ENCODE measurements around the gene DNASE1L2.

The DNASE1L2 gene

DNA sequence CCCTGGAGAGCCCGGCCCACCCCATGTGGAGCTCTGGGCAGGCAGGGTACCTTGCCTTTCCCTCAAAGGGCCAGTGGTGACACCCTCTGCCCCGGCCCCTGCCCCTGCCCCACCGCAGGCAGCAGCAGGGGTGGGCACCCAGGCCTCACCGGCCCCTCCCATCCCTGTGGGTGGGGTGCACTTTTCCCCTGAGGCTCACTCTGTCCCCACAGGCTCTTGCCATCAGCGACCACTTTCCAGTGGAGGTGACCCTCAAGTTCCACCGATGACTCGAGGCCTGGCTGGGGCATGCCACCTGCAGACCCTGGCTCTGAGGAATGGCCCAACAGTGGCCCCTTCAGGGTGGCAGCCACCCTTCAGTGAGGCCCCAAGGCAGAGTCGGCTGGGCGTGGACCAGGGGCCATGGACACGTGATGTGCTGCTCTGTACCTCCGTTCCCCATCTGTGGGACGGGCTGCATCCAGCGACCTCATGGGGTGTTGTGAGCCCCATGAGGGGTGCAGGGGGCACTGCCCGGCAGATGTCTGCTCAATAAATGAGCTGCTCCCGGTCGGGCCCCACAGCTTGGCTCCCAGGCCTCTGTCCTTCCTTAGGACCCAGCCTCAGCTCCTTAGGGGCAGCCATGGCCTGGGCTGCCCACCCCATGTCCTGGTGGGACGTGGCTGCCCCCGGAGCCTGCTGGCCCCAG is 2.0 kb downstream of the DNASE1L2 start (continued):
- TF ChIP-seq, protein P1, sequence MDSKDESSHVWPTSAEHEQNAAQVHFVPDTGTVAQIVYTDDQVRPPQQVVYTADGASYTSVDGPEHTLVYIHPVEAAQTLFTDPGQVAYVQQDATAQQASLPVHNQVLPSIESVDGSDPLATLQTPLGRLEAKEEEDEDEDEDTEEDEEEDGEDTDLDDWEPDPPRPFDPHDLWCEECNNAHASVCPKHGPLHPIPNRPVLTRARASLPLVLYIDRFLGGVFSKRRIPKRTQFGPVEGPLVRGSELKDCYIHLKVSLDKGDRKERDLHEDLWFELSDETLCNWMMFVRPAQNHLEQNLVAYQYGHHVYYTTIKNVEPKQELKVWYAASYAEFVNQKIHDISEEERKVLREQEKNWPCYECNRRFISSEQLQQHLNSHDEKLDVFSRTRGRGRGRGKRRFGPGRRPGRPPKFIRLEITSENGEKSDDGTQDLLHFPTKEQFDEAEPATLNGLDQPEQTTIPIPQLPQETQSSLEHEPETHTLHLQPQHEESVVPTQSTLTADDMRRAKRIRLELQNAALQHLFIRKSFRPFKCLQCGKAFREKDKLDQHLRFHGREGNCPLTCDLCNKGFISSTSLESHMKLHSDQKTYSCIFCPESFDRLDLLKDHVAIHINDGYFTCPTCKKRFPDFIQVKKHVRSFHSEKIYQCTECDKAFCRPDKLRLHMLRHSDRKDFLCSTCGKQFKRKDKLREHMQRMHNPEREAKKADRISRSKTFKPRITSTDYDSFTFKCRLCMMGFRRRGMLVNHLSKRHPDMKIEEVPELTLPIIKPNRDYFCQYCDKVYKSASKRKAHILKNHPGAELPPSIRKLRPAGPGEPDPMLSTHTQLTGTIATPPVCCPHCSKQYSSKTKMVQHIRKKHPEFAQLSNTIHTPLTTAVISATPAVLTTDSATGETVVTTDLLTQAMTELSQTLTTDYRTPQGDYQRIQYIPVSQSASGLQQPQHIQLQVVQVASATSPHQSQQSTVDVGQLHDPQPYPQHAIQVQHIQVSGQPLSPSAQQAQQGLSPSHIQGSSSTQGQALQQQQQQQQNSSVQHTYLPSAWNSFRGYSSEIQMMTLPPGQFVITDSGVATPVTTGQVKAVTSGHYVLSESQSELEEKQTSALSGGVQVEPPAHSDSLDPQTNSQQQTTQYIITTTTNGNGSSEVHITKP (tag by site-specific recombination; IDR thresholded peaks at IDR 0.05): 0 out of 2 replicates have a peak, but pooled peaks have one; percentile 23
- TF ChIP-seq, protein P2, sequence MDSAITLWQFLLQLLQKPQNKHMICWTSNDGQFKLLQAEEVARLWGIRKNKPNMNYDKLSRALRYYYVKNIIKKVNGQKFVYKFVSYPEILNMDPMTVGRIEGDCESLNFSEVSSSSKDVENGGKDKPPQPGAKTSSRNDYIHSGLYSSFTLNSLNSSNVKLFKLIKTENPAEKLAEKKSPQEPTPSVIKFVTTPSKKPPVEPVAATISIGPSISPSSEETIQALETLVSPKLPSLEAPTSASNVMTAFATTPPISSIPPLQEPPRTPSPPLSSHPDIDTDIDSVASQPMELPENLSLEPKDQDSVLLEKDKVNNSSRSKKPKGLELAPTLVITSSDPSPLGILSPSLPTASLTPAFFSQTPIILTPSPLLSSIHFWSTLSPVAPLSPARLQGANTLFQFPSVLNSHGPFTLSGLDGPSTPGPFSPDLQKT (IDR thresholded peaks at IDR 0.05; ENCODE audit: borderline replicate concordance, low read depth, low read length): no peak
- no peak for TF ChIP-seq ZNF529 (tag by site-specific recombination; IDR thresholded peaks at IDR 0.05; ENCODE audit: insufficient replicate concordance)

DNA sequence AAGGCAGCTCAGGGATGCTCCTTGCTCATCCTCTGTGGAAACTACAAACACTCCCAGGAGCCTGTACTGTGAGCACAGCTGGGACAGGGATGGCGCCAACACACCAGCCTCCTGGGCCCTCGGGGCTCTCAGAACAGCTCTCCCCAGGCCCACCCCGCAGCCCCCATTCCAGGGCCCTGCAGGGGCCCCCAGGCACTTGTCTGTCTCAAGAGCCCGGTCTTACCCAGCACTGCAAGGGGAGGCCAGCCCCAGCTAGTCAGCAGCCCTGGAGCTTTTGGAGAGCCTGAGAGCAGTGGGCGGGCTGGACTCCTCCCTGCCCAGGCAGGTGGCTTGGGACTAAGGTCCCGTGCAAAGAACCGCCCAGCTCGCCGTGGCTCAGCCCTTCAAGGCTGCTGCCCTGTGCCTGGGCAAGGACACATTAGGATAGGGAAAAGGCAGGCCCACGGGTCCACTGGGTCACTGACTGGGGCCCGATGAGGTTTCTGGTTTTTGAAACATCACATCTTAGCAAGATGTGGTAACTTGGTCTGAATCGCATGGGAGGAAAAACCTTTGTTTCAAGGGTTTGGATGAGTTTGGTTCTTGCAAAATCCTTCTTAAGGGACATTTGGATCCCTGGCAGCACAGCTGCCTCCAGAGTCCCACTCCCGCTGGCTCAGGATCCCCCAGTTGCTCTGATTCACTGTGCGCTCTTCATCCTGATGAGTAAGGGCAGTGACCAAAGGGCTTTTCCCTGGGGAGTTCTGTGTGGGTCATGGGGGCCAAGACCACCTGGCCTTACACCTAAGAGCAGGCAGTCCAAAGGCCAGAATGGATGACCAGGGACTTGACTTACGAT is 2.8 kb downstream of the DNASE1L2 start:
- POLR2A ChIA-PET: interaction anchor here (0.6 to 5.3 kb wide), 8 partner anchors 8 to 84 kb away, joined by 3 to 48 read pairs (median 6); partner anchors contain the start of genes ECI1, MLST8 and TRAF7
- peaks cover 4% of the 10 kb centered on the region; the same call in 1 of the 2 replicates for H3K4me1 ChIP-seq (ENCODE audit: control insufficient read depth, insufficient read depth, low read length)
- peaks cover 3 to 50% of the 10 kb centered on the region in 2 experiments; a peak in 2 of 3 replicates for H3K36me3 ChIP-seq (ENCODE audit: control insufficient read depth in 2 of 2, insufficient read depth in 1 of 2, low read length in 2 of 2)
- CTCF ChIA-PET: interaction anchor here (0.8 kb wide), 1 partner anchor 262 kb away, joined by 3 read pairs; no protein-coding TSS in a partner anchor
- no peaks in the 10 kb centered on the region for H3K9me3 ChIP-seq (ENCODE audit: control insufficient read depth, insufficient read depth, low read depth, low read length)
- H3K27ac ChIP-seq (ENCODE audit: extremely low read depth, low read depth, low read length): 0 out of 2 replicates have a peak overlapping the region, but pooled peaks have one; percentile 16
- H3K4me3 ChIP-seq (ENCODE audit: low read depth, low read length): no peak overlapping the region
- TF ChIP-seq ZNF626 (tag by site-specific recombination; IDR thresholded peaks at IDR 0.05) (no peak), ZNF394 (tag by site-specific recombination; IDR thresholded peaks at IDR 0.05; ENCODE audit: borderline replicate concordance) (no peak), ZNF521 (tag by site-specific recombination; IDR thresholded peaks at IDR 0.05) (no peak), ZNF211 (tag by site-specific recombination; IDR thresholded peaks at IDR 0.05; ENCODE audit: low read depth) (no peak), ZBTB20 (tag by site-specific recombination; IDR thresholded peaks at IDR 0.05) (no peak), ZNF214 (tag by site-specific recombination; IDR thresholded peaks at IDR 0.05; ENCODE audit: borderline replicate concordance) (no peak), ZNF404 (tag by site-specific recombination; IDR thresholded peaks at IDR 0.05) (no peak), ZXDB (tag by site-specific recombination; IDR thresholded peaks at IDR 0.05) (no peak), KLF8 (tag by site-specific recombination; IDR thresholded peaks at IDR 0.05) (no peak), ZNF571 (tag by site-specific recombination; IDR thresholded peaks at IDR 0.05) (no peak), MZF1 (tag by site-specific recombination; IDR thresholded peaks at IDR 0.05; ENCODE audit: borderline replicate concordance) (no peak), ZNF530 (tag by site-specific recombination; IDR thresholded peaks at IDR 0.05; ENCODE audit: low read depth) (no peak), ZNF221 (tag by site-specific recombination; IDR thresholded peaks at IDR 0.05; ENCODE audit: borderline replicate concordance) (no peak), SP3 (tag by site-specific recombination; IDR thresholded peaks at IDR 0.05) (peak; percentile 30; the same call in 1 of the 2 replicates), ZNF776 (tag by site-specific recombination; IDR thresholded peaks at IDR 0.05; ENCODE audit: borderline replicate concordance) (no peak), ZNF146 (tag by site-specific recombination; IDR thresholded peaks at IDR 0.05) (no peak), ZFHX2 (tag by site-specific recombination; conservative IDR thresholded peaks at IDR 0.05) (peak; percentile 49), SP2 (tag by site-specific recombination; IDR thresholded peaks at IDR 0.05) (peak; percentile 24; the same call in 1 of the 2 replicates), KLF1 (tag by site-specific recombination; IDR thresholded peaks at IDR 0.05) (peak; percentile 53)
- TF ChIP-seq, protein P3, sequence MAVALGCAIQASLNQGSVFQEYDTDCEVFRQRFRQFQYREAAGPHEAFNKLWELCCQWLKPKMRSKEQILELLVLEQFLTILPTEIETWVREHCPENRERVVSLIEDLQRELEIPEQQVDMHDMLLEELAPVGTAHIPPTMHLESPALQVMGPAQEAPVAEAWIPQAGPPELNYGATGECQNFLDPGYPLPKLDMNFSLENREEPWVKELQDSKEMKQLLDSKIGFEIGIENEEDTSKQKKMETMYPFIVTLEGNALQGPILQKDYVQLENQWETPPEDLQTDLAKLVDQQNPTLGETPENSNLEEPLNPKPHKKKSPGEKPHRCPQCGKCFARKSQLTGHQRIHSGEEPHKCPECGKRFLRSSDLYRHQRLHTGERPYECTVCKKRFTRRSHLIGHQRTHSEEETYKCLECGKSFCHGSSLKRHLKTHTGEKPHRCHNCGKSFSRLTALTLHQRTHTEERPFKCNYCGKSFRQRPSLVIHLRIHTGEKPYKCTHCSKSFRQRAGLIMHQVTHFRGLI (tag by site-specific recombination; IDR thresholded peaks at IDR 0.05): no peak
- TF ChIP-seq, protein P4, sequence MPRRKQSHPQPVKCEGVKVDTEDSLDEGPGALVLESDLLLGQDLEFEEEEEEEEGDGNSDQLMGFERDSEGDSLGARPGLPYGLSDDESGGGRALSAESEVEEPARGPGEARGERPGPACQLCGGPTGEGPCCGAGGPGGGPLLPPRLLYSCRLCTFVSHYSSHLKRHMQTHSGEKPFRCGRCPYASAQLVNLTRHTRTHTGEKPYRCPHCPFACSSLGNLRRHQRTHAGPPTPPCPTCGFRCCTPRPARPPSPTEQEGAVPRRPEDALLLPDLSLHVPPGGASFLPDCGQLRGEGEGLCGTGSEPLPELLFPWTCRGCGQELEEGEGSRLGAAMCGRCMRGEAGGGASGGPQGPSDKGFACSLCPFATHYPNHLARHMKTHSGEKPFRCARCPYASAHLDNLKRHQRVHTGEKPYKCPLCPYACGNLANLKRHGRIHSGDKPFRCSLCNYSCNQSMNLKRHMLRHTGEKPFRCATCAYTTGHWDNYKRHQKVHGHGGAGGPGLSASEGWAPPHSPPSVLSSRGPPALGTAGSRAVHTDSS (tag by site-specific recombination; IDR thresholded peaks at IDR 0.05): no peak
- TF ChIP-seq, protein P5, sequence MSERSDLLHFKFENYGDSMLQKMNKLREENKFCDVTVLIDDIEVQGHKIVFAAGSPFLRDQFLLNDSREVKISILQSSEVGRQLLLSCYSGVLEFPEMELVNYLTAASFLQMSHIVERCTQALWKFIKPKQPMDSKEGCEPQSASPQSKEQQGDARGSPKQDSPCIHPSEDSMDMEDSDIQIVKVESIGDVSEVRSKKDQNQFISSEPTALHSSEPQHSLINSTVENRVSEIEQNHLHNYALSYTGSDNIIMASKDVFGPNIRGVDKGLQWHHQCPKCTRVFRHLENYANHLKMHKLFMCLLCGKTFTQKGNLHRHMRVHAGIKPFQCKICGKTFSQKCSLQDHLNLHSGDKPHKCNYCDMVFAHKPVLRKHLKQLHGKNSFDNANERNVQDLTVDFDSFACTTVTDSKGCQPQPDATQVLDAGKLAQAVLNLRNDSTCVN (tag by site-specific recombination; optimal IDR thresholded peaks at IDR 0.05): no peak

All from HEK293 (cell line).